WTC11 (cell line): Measurements from ENCODE around the gene CYP19A1.

ENCODE experiments used
- ATF1 ChIP-seq: sonication (generic); formaldehyde crosslinking; IDR thresholded peaks from 2 replicates; pipeline ENCODE4 v1.8.1; 2023; ENCODE audit warnings: mild to moderate bottlenecking, moderate library complexity, missing genetic modification reagents
- TF ChIP-seq, protein P1 (sequence below): fragments of 200-600 bp; IDR thresholded peaks from 2 replicates; pipeline ENCODE4 v1.8.0; 2022; ENCODE audit warnings: antibody characterized with exemption

DNA sequence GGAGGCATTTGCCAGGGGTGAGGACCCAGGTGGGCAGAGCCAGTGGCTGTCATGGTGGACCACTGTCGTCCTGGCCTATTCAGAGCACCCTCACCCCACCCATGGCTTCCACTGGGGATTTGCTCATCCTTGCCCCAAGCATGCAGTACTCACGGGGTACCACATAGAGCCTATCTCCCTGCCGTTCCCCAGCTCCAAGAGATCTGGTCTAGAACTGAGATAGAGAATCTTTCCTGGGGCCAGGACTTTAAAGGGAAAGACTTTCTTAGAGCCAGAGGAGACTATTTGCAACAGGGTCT, 166.8 kb downstream of the CYP19A1 start:
- TF ChIP-seq, protein P1, sequence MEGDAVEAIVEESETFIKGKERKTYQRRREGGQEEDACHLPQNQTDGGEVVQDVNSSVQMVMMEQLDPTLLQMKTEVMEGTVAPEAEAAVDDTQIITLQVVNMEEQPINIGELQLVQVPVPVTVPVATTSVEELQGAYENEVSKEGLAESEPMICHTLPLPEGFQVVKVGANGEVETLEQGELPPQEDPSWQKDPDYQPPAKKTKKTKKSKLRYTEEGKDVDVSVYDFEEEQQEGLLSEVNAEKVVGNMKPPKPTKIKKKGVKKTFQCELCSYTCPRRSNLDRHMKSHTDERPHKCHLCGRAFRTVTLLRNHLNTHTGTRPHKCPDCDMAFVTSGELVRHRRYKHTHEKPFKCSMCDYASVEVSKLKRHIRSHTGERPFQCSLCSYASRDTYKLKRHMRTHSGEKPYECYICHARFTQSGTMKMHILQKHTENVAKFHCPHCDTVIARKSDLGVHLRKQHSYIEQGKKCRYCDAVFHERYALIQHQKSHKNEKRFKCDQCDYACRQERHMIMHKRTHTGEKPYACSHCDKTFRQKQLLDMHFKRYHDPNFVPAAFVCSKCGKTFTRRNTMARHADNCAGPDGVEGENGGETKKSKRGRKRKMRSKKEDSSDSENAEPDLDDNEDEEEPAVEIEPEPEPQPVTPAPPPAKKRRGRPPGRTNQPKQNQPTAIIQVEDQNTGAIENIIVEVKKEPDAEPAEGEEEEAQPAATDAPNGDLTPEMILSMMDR: no peak
- TF ChIP-seq ATF1 (CRISPR knock-in tag): no peak
